CD4-positive, alpha-beta T cell (primary cell): ENCODE measurements around the gene SHMT2. TPM values are rescaled to one million over a fixed set of nuclear protein-coding genes. Genes with fewer than 3 reads are reported as not detected.

Experiments used
- ATAC-seq: fragments of 200-7000 bp; cut with Tn5 transposase; one replicate; pipeline ENCODE4 v1.10.0; 2022; ENCODE audit warnings: mild to moderate bottlenecking; ENCODE audit not compliant: poor library complexity
- CTCF ChIA-PET: fragments of 350-600 bp; sonication (Branson Sonifier 250); formaldehyde crosslinking; loops from one replicate; lab custom pipeline; 2021; ENCODE audit warnings: antibody characterized with exemption, inconsistent platforms; lab: Charles Lee
- POLR2A ChIA-PET: fragments of 350-600 bp; sonication (Branson Sonifier 250); formaldehyde crosslinking; loops from one replicate; lab custom pipeline; 2021; ENCODE audit warnings: antibody characterized with exemption, inconsistent platforms; lab: Charles Lee
- DNase-seq, 14 experiments: peaks; one replicate each; pipeline ENCODE4 v3.0.0-alpha.2; 2013 to 2020; ENCODE audit warnings: mixed read lengths in 2 of 14
- H3K27ac ChIP-seq, 2 donors: one replicate each; pipeline versions ENCODE4 v1.5.1 to v1.7.0; 2013; ENCODE audit warnings: low read length in 2 of 2, low read depth in 1 of 2, mild to moderate bottlenecking in 1 of 2
- H3K27me3 ChIP-seq, 2 experiments: 1 replicate in 1 of 2; 2 replicates in 1 of 2; pipeline versions ENCODE4 v1.6.1 to v1.7.0; 2013; ENCODE audit warnings: low read length in 2 of 2, control low read depth in 1 of 2, mild to moderate bottlenecking in 1 of 2, moderate library complexity in 1 of 2; ENCODE audit not compliant: insufficient read depth in 2 of 2, control insufficient read depth in 1 of 2
- H3K36me3 ChIP-seq: one replicate; pipeline ENCODE4 v1.6.1; 2013; ENCODE audit warnings: low read length, control low read depth; ENCODE audit not compliant: insufficient read depth
- H3K4me1 ChIP-seq: one replicate; pipeline ENCODE4 v1.6.1; 2013; ENCODE audit warnings: low read length, control low read depth; ENCODE audit not compliant: insufficient read depth
- H3K4me3 ChIP-seq: one replicate; pipeline ENCODE4 v1.5.1; 2013; ENCODE audit warnings: mild to moderate bottlenecking, low read length, moderate library complexity
- H3K9me3 ChIP-seq, 2 experiments: 1 replicate in 1 of 2; 2 replicates in 1 of 2; pipeline versions ENCODE4 v1.6.1 to v1.7.0; 2013; ENCODE audit warnings: low read length in 2 of 2, mild to moderate bottlenecking in 2 of 2, control low read depth in 1 of 2, moderate library complexity in 1 of 2; ENCODE audit not compliant: control insufficient read depth in 1 of 2, insufficient read depth in 1 of 2
- H3K27ac Mint-ChIP-seq: one replicate; pipeline ENCODE4 v1.8.0; 2020; ENCODE audit warnings: mixed read lengths
- H3K27me3 Mint-ChIP-seq: one replicate; pipeline ENCODE4 v1.8.0; 2021; ENCODE audit warnings: mixed read lengths
- H3K36me3 Mint-ChIP-seq: one replicate; pipeline ENCODE4 v1.8.0; 2021; ENCODE audit warnings: low read depth, mixed read lengths
- H3K4me1 Mint-ChIP-seq: one replicate; pipeline ENCODE4 v1.8.0; 2021; ENCODE audit warnings: low read depth, mixed read lengths
- H3K4me3 Mint-ChIP-seq: one replicate; pipeline ENCODE4 v1.8.0; 2020; ENCODE audit warnings: mild to moderate bottlenecking, mixed read lengths
- H3K9me3 Mint-ChIP-seq: one replicate; pipeline ENCODE4 v1.8.0; 2020; ENCODE audit warnings: mixed read lengths
- CTCF ChIP-seq: fragments of 200-600 bp; IDR thresholded peaks from one replicate; pipeline ENCODE4 v1.8.0; 2022; ENCODE audit warnings: antibody characterized with exemption, mild to moderate bottlenecking
- intact Hi-C, 2 experiments: fragments of 100-400 bp; cut with DNase I in 1 of 2; cut with micrococcal nuclease in 1 of 2; formaldehyde crosslinking; loops; one replicate each; pipeline versions ENCODE4 v1.15.1 to v1.9.0; 2023 to 2025; cut with DNase I, micrococcal nuclease
- total RNA-seq, 174 experiments: library from RNA in 2 of 174; stranded (reverse) in 2 of 174; gene quantifications; one replicate each; pipeline ENCODE4 v1.2.3 and lab custom pipeline; 2021 to 2026

SHMT2 gene
- total RNA-seq, 2 experiments from 2014 or later, result 21.3 to 22.2 TPM

GRCh38 chr12:57191410-57191809 lies 38.1 kb upstream of the SHMT2 start:
- no peaks in the 10 kb centered on the region for H3K4me1 ChIP-seq
- ChIA-PET CTCF (interaction anchor here (1.6 kb wide), 1 partner anchor 67 kb away, joined by 4 read pairs; no protein-coding TSS in a partner anchor), POLR2A (no interaction called here)
- intact Hi-C loops, result no loop called here
- no peak overlapping the region for H3K27ac Mint-ChIP-seq
- peaks cover 5% of the 10 kb centered on the region for H3K36me3 Mint-ChIP-seq
- no peaks in the 10 kb centered on the region for H3K9me3 ChIP-seq
- no peak for TF ChIP-seq CTCF
- no peak for ATAC-seq
- DNase-seq, result no peak
- no peaks in the 10 kb centered on the region for H3K27me3 ChIP-seq
- no peaks in the 10 kb centered on the region for H3K9me3 Mint-ChIP-seq
- no peaks in the 10 kb centered on the region for H3K4me1 Mint-ChIP-seq
- no peaks in the 10 kb centered on the region for H3K27me3 Mint-ChIP-seq
- H3K36me3 ChIP-seq, result peaks cover 2% of the 10 kb centered on the region
- H3K27ac ChIP-seq, result no peak overlapping the region
- no peak overlapping the region for H3K4me3 ChIP-seq
- H3K4me3 Mint-ChIP-seq, result no peak overlapping the region

- POLR2A ChIA-PET, result no interaction called here
- Histone ChIP-seq H3K4me3 (no peak overlapping the region), H3K27me3 (no peaks in the 10 kb centered on the region), H3K9me3 (no peaks in the 10 kb centered on the region), H3K36me3 (peaks cover 2% of the 10 kb centered on the region), H3K4me1 (no peaks in the 10 kb centered on the region), H3K27ac (no peak overlapping the region)
- no peak for TF ChIP-seq CTCF
- Mint-ChIP-seq H3K27me3 (no peaks in the 10 kb centered on the region), H3K9me3 (no peaks in the 10 kb centered on the region), H3K36me3 (peaks cover 13% of the 10 kb centered on the region), H3K4me1 (no peaks in the 10 kb centered on the region), H3K4me3 (no peak overlapping the region), H3K27ac (no peak overlapping the region)
- ATAC-seq, result no peak
- no peak for DNase-seq
- intact Hi-C loops, result no loop called here
- CTCF ChIA-PET, result no interaction called here
Observed at GRCh38 chr12:57192920-57193319, 36.6 kb upstream of the SHMT2 start.

GRCh38 chr12:57193706-57194245 lies 35.7 kb upstream of the SHMT2 start:
- H3K9me3 ChIP-seq, result no peaks in the 10 kb centered on the region
- no peak overlapping the region for H3K4me3 Mint-ChIP-seq
- POLR2A ChIA-PET, result no interaction called here
- peaks cover 3% of the 10 kb centered on the region for H3K36me3 ChIP-seq
- ATAC-seq (no peak), DNase-seq (no peak)
- no peaks in the 10 kb centered on the region for H3K4me1 ChIP-seq
- no peak overlapping the region for H3K27ac Mint-ChIP-seq
- TF ChIP-seq CTCF, result no peak
- intact Hi-C loops, result no loop called here
- H3K27ac ChIP-seq, result no peak overlapping the region
- no peaks in the 10 kb centered on the region for H3K27me3 Mint-ChIP-seq
- peaks cover 13% of the 10 kb centered on the region for H3K36me3 Mint-ChIP-seq
- H3K27me3 ChIP-seq, result no peaks in the 10 kb centered on the region
- no peak overlapping the region for H3K4me3 ChIP-seq
- no peaks in the 10 kb centered on the region for H3K4me1 Mint-ChIP-seq
- no peaks in the 10 kb centered on the region for H3K9me3 Mint-ChIP-seq
- CTCF ChIA-PET, result no interaction called here
